MM.1S (cell line): ENCODE measurements around the gene COPS2.

Experiments used
- EZH2phosphoT487 ChIP-seq: fragments of 300-600 bp; sonication (generic); IDR thresholded peaks from 2 replicates; pipeline ENCODE4 v1.6.1; 2018; ENCODE audit warnings: antibody characterized with exemption, low read length
- TF ChIP-seq, protein P1 (sequence below): fragments of 300-600 bp; sonication (generic); IDR thresholded peaks from 2 replicates; pipeline ENCODE4 v1.5.1; 2016; ENCODE audit warnings: antibody characterized with exemption, low read length, mixed read lengths

DNA sequence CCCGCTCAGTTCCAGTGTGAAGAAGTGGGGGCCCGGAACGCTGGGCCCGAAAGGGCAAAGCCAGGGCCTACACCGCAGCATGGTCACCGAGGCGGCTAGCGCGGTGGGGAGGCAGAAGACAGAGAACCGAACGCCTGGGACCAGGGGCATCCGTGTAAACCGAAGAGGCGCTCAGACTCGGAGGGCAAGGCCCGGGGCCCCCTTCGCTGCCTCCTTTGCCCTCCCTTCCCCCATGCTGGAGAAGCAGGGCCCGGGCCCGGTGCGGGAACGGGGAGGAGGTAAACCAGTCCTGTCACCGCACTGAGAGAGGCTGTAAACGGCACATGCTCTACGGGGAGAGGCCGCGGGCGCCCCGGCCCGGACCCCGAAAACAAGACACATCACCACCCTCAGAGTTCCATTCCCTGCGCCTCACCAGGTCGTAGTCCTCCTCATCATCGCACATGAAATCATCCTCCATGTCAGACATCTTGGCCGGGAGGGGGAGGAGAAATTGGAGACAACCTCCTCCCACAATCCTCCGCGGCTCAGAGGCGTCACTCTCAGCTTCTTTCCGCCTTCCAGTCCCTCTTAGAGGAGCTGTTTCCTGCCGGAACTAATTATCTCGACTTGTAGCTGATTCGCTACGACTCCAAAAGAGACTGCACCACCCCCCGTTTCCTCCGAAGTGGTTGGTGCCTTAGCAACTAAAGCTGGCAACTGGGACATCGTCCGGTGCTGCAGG, at the start of gene COPS2:
- TF ChIP-seq, protein P1, sequence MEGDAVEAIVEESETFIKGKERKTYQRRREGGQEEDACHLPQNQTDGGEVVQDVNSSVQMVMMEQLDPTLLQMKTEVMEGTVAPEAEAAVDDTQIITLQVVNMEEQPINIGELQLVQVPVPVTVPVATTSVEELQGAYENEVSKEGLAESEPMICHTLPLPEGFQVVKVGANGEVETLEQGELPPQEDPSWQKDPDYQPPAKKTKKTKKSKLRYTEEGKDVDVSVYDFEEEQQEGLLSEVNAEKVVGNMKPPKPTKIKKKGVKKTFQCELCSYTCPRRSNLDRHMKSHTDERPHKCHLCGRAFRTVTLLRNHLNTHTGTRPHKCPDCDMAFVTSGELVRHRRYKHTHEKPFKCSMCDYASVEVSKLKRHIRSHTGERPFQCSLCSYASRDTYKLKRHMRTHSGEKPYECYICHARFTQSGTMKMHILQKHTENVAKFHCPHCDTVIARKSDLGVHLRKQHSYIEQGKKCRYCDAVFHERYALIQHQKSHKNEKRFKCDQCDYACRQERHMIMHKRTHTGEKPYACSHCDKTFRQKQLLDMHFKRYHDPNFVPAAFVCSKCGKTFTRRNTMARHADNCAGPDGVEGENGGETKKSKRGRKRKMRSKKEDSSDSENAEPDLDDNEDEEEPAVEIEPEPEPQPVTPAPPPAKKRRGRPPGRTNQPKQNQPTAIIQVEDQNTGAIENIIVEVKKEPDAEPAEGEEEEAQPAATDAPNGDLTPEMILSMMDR, result no peak
- no peak for TF ChIP-seq EZH2phosphoT487
